ENCODE results near the gene CASP4. TPM values are rescaled to one million over a fixed set of nuclear protein-coding genes. Genes with fewer than 3 reads are reported as not detected.
"Not testable (repeated sequence)": the region's sequence is repeated elsewhere in the genome, so short reads cannot be mapped to it uniquely, and the experiment has no call there.

CASP4 gene
- total RNA-seq, 1 donor from 2014 or later: 0.86 TPM

- no peaks in the 10 kb centered on the region for H3K9me3 Mint-ChIP-seq (ENCODE audit: unreplicated experiment)
- H3K27me3 Mint-ChIP-seq (ENCODE audit: low read depth, unreplicated experiment): no peaks in the 10 kb centered on the region
- H3K4me3 Mint-ChIP-seq (ENCODE audit: unreplicated experiment): no peak overlapping the region
- no peaks in the 10 kb centered on the region for H3K79me2 ChIP-seq (ENCODE audit: insufficient read depth, low read length)
- H3K4me2 ChIP-seq (ENCODE audit: low read length): no peak overlapping the region
- no peaks in the 10 kb centered on the region for H3K27me3 ChIP-seq (ENCODE audit: insufficient read depth, low read length)
- H4K20me1 ChIP-seq (ENCODE audit: insufficient read depth, low read length): no peaks in the 10 kb centered on the region
- no peaks in the 10 kb centered on the region for H3K9me3 ChIP-seq (ENCODE audit: insufficient read depth, low read depth, low read length)
- H3K27ac Mint-ChIP-seq (ENCODE audit: unreplicated experiment): no peak overlapping the region
- TF ChIP-seq EZH2 (IDR thresholded peaks at IDR 0.05; ENCODE audit: insufficient read depth, low read length): no peak
- TF ChIP-seq, protein P1, sequence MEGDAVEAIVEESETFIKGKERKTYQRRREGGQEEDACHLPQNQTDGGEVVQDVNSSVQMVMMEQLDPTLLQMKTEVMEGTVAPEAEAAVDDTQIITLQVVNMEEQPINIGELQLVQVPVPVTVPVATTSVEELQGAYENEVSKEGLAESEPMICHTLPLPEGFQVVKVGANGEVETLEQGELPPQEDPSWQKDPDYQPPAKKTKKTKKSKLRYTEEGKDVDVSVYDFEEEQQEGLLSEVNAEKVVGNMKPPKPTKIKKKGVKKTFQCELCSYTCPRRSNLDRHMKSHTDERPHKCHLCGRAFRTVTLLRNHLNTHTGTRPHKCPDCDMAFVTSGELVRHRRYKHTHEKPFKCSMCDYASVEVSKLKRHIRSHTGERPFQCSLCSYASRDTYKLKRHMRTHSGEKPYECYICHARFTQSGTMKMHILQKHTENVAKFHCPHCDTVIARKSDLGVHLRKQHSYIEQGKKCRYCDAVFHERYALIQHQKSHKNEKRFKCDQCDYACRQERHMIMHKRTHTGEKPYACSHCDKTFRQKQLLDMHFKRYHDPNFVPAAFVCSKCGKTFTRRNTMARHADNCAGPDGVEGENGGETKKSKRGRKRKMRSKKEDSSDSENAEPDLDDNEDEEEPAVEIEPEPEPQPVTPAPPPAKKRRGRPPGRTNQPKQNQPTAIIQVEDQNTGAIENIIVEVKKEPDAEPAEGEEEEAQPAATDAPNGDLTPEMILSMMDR (IDR thresholded peaks at IDR 0.05; ENCODE audit: insufficient read depth, low read depth, low read length): no peak
- H3K9ac ChIP-seq (ENCODE audit: low read length): no peak overlapping the region
- H3K27ac ChIP-seq (ENCODE audit: low read depth, low read length): no peak overlapping the region
- H3K4me3 ChIP-seq (ENCODE audit: insufficient read depth, low read depth, low read length): no peak overlapping the region
- no peak for DNase-seq (ENCODE audit: low read depth)
- no peaks in the 10 kb centered on the region for H3K36me3 ChIP-seq (ENCODE audit: insufficient read depth, low read length)
- H2AFZ ChIP-seq (ENCODE audit: low read depth, low read length): no peak overlapping the region
- no peak for FAIRE-seq
- H3K36me3 Mint-ChIP-seq (ENCODE audit: low read depth, unreplicated experiment): no peaks in the 10 kb centered on the region
- no peaks in the 10 kb centered on the region for H3K4me1 Mint-ChIP-seq (ENCODE audit: low read depth, unreplicated experiment)
- H3K4me1 ChIP-seq (ENCODE audit: insufficient read depth, low read length): no peaks in the 10 kb centered on the region
These were observed 16.4 kb upstream of the CASP4 start for GRCh38 chr11:104984808-104985207.

GRCh38 chr11:104979839-104980238, 11.5 kb upstream of the CASP4 start:
- no peaks in the 10 kb centered on the region for H3K27me3 Mint-ChIP-seq (ENCODE audit: low read depth, unreplicated experiment)
- H3K79me2 ChIP-seq (ENCODE audit: insufficient read depth, low read length): no peaks in the 10 kb centered on the region
- no peaks in the 10 kb centered on the region for H3K9me3 Mint-ChIP-seq (ENCODE audit: unreplicated experiment)
- no peak overlapping the region for H3K4me2 ChIP-seq (ENCODE audit: low read length)
- H3K9me3 ChIP-seq (ENCODE audit: insufficient read depth, low read depth, low read length): no peaks in the 10 kb centered on the region
- DNase-seq (ENCODE audit: low read depth) (no peak), FAIRE-seq (no peak)
- H2AFZ ChIP-seq (ENCODE audit: low read depth, low read length): no peak overlapping the region
- no peaks in the 10 kb centered on the region for H3K36me3 Mint-ChIP-seq (ENCODE audit: low read depth, unreplicated experiment)
- TF ChIP-seq, protein P1 (IDR thresholded peaks at IDR 0.05; ENCODE audit: insufficient read depth, low read depth, low read length): no peak
- TF ChIP-seq EZH2 (IDR thresholded peaks at IDR 0.05; ENCODE audit: insufficient read depth, low read length): no peak
- no peaks in the 10 kb centered on the region for H3K4me1 ChIP-seq (ENCODE audit: insufficient read depth, low read length)
- no peaks in the 10 kb centered on the region for H3K36me3 ChIP-seq (ENCODE audit: insufficient read depth, low read length)
- no peaks in the 10 kb centered on the region for H3K4me1 Mint-ChIP-seq (ENCODE audit: low read depth, unreplicated experiment)
- H3K4me3 ChIP-seq (ENCODE audit: insufficient read depth, low read depth, low read length): no peak overlapping the region
- H3K9ac ChIP-seq (ENCODE audit: low read length): no peak overlapping the region
- H3K27me3 ChIP-seq (ENCODE audit: insufficient read depth, low read length): no peaks in the 10 kb centered on the region
- H3K27ac Mint-ChIP-seq (ENCODE audit: unreplicated experiment): no peak overlapping the region
- no peak overlapping the region for H3K27ac ChIP-seq (ENCODE audit: low read depth, low read length)
- H4K20me1 ChIP-seq (ENCODE audit: insufficient read depth, low read length): no peaks in the 10 kb centered on the region
- no peak overlapping the region for H3K4me3 Mint-ChIP-seq (ENCODE audit: unreplicated experiment)

- H3K36me3 Mint-ChIP-seq (ENCODE audit: low read depth, unreplicated experiment): no peaks in the 10 kb centered on the region
- no peak for DNase-seq (ENCODE audit: low read depth)
- Histone ChIP-seq H3K79me2 (ENCODE audit: insufficient read depth, low read length) (no peaks in the 10 kb centered on the region), H3K27me3 (ENCODE audit: insufficient read depth, low read length) (no peaks in the 10 kb centered on the region), H3K4me1 (ENCODE audit: insufficient read depth, low read length) (no peaks in the 10 kb centered on the region), H2AFZ (ENCODE audit: low read depth, low read length) (no peak overlapping the region), H3K9ac (ENCODE audit: low read length) (no peak overlapping the region), H3K4me2 (ENCODE audit: low read length) (no peak overlapping the region), H3K9me3 (ENCODE audit: insufficient read depth, low read depth, low read length) (no peaks in the 10 kb centered on the region), H3K4me3 (ENCODE audit: insufficient read depth, low read depth, low read length) (no peak overlapping the region), H3K36me3 (ENCODE audit: insufficient read depth, low read length) (no peaks in the 10 kb centered on the region), H4K20me1 (ENCODE audit: insufficient read depth, low read length) (no peaks in the 10 kb centered on the region), H3K27ac (ENCODE audit: low read depth, low read length) (no peak overlapping the region)
- FAIRE-seq: no peak
- H3K27me3 Mint-ChIP-seq (ENCODE audit: low read depth, unreplicated experiment): no peaks in the 10 kb centered on the region
- H3K9me3 Mint-ChIP-seq (ENCODE audit: unreplicated experiment): peaks cover 8% of the 10 kb centered on the region
- no peak for TF ChIP-seq EZH2 (IDR thresholded peaks at IDR 0.05; ENCODE audit: insufficient read depth, low read length)
- TF ChIP-seq, protein P1 (IDR thresholded peaks at IDR 0.05; ENCODE audit: insufficient read depth, low read depth, low read length): no peak
- no peak overlapping the region for H3K4me3 Mint-ChIP-seq (ENCODE audit: unreplicated experiment)
- no peaks in the 10 kb centered on the region for H3K4me1 Mint-ChIP-seq (ENCODE audit: low read depth, unreplicated experiment)
- no peak overlapping the region for H3K27ac Mint-ChIP-seq (ENCODE audit: unreplicated experiment)
These were observed 5.2 kb upstream of the CASP4 start for GRCh38 chr11:104973616-104974015.

DNA sequence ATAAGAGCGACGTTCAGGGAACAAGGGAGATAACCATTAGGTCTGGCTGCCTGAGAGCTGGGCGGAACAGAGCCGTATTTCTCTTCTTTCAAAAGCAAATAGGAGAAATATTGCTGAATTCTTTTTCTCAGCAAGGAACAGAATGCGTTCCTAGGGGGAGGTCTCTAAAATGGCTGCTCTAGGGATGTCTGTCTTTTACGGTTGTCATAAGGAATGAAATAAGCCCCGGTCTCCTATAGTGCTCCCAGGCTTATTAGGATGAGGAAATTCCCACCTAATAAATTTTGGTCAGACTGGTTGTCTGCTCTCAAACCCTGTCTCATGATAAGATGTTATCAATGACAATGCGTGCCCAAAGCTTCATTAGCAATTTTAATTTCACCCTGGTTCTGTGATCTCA, 4.5 kb upstream of the CASP4 start:
- H3K27ac Mint-ChIP-seq (ENCODE audit: unreplicated experiment); H3K27me3 Mint-ChIP-seq (ENCODE audit: low read depth, unreplicated experiment); H3K27me3 ChIP-seq (ENCODE audit: insufficient read depth, low read length); H3K4me3 ChIP-seq (ENCODE audit: insufficient read depth, low read depth, low read length); H3K9me3 ChIP-seq (ENCODE audit: insufficient read depth, low read depth, low read length); FAIRE-seq; H2AFZ ChIP-seq (ENCODE audit: low read depth, low read length); H4K20me1 ChIP-seq (ENCODE audit: insufficient read depth, low read length); H3K4me2 ChIP-seq (ENCODE audit: low read length); H3K79me2 ChIP-seq (ENCODE audit: insufficient read depth, low read length); H3K27ac ChIP-seq (ENCODE audit: low read depth, low read length); H3K4me1 ChIP-seq (ENCODE audit: insufficient read depth, low read length); H3K36me3 ChIP-seq (ENCODE audit: insufficient read depth, low read length); H3K4me1 Mint-ChIP-seq (ENCODE audit: low read depth, unreplicated experiment); H3K9ac ChIP-seq (ENCODE audit: low read length); H3K9me3 Mint-ChIP-seq (ENCODE audit: unreplicated experiment); H3K4me3 Mint-ChIP-seq (ENCODE audit: unreplicated experiment); H3K36me3 Mint-ChIP-seq (ENCODE audit: low read depth, unreplicated experiment); DNase-seq (ENCODE audit: low read depth): not testable (repeated sequence)

All from astrocyte (in vitro differentiated cells and primary cell).